CD14-positive monocyte (primary cell): ENCODE results near the gene EGLN2. TPM values are rescaled to one million over a fixed set of nuclear protein-coding genes. Genes with fewer than 3 reads are reported as not detected.

Experiments used
- DNase-seq, 3 donors: peaks; one replicate each; pipeline ENCODE4 v3.0.0-alpha.2; 2011 to 2022
- H2AFZ ChIP-seq: 2 replicates; pipeline ENCODE4 v1.6.0; 2012; ENCODE audit warnings: mild to moderate bottlenecking, low read depth, low read length, inconsistent platforms; ENCODE audit not compliant: insufficient read depth, poor library complexity, severe bottlenecking
- H3K27ac ChIP-seq, 2 donors: 1 replicate in 1 of 2; 2 replicates in 1 of 2; pipeline ENCODE4 v1.5.1; 2012 to 2013; ENCODE audit warnings: low read length in 2 of 2, control low read depth in 1 of 2, inconsistent platforms in 1 of 2, low read depth in 1 of 2, mild to moderate bottlenecking in 1 of 2
- H3K27me3 ChIP-seq, 2 donors: one replicate each; pipeline versions ENCODE4 v1.6.0 to v1.6.1; 2011 to 2013; ENCODE audit warnings: low read length in 2 of 2; ENCODE audit not compliant: control insufficient read depth in 2 of 2, insufficient read depth in 2 of 2
- H3K36me3 ChIP-seq, 2 donors: replicated peaks in 1 of 2; 1 replicate in 1 of 2; 2 replicates in 1 of 2; pipeline versions ENCODE4 v1.5.1 to v1.6.1; 2012 to 2013; ENCODE audit warnings: low read length in 2 of 2, control low read depth in 1 of 2, inconsistent platforms in 1 of 2, mild to moderate bottlenecking in 1 of 2; ENCODE audit not compliant: insufficient read depth in 2 of 2, control insufficient read depth in 1 of 2
- H3K4me1 ChIP-seq, 2 donors: 1 replicate in 1 of 2; 2 replicates in 1 of 2; pipeline versions ENCODE4 v1.5.1 to v1.6.1; 2012 to 2013; ENCODE audit warnings: low read length in 2 of 2, control low read depth in 1 of 2, inconsistent platforms in 1 of 2, mild to moderate bottlenecking in 1 of 2, moderate library complexity in 1 of 2; ENCODE audit not compliant: insufficient read depth in 2 of 2, control insufficient read depth in 1 of 2
- H3K4me2 ChIP-seq: replicated peaks from 2 replicates; pipeline ENCODE3; 2012; ENCODE audit warnings: low read length, moderate library complexity, mild to moderate bottlenecking; ENCODE audit not compliant: poor library complexity, severe bottlenecking; ENCODE audit errors: extremely low read depth
- H3K4me3 ChIP-seq, 3 experiments: fragments of 200-600 bp in 1 of 3; sonication (generic) in 1 of 3; replicated peaks in 1 of 3; 1 replicate in 2 of 3; 2 replicates in 1 of 3; pipeline ENCODE4 v1.5.1; 2011 to 2013; ENCODE audit warnings: low read length in 3 of 3, mild to moderate bottlenecking in 3 of 3, control low read depth in 2 of 3, low read depth in 2 of 3, inconsistent platforms in 1 of 3, moderate library complexity in 1 of 3
- H3K79me2 ChIP-seq: 2 replicates; pipeline ENCODE4 v1.6.0; 2012; ENCODE audit warnings: mild to moderate bottlenecking, control low read depth, inconsistent platforms, low read length, moderate library complexity; ENCODE audit not compliant: insufficient read depth
- H3K9ac ChIP-seq: 2 replicates; pipeline ENCODE4 v1.6.0; 2017; ENCODE audit warnings: low read length, mild to moderate bottlenecking; ENCODE audit not compliant: insufficient read depth, poor library complexity, severe bottlenecking
- H3K9me3 ChIP-seq, 2 donors: replicated peaks in 1 of 2; 1 replicate in 1 of 2; 2 replicates in 1 of 2; pipeline versions ENCODE4 v1.5.1 to v1.6.1; 2012 to 2013; ENCODE audit warnings: low read length in 2 of 2, control low read depth in 1 of 2; ENCODE audit not compliant: control insufficient read depth in 1 of 2, insufficient read depth in 1 of 2
- H4K20me1 ChIP-seq: 2 replicates; pipeline ENCODE4 v1.6.0; 2012; ENCODE audit warnings: mild to moderate bottlenecking, low read length, control low read depth, moderate library complexity; ENCODE audit not compliant: insufficient read depth
- H3K27ac Mint-ChIP-seq, 7 donors: one replicate each; pipeline ENCODE4 v1.8.0; 2020; ENCODE audit warnings: mild to moderate bottlenecking in 7 of 7, mixed read lengths in 7 of 7, moderate library complexity in 6 of 7, inconsistent platforms in 2 of 7
- H3K27me3 Mint-ChIP-seq, 3 donors: one replicate each; pipeline ENCODE4 v1.8.0; 2021 to 2022; ENCODE audit warnings: low read depth in 3 of 3, mild to moderate bottlenecking in 3 of 3, mixed read lengths in 3 of 3, moderate library complexity in 3 of 3, inconsistent platforms in 1 of 3
- H3K36me3 Mint-ChIP-seq, 2 donors: one replicate each; pipeline ENCODE4 v1.8.0; 2020; ENCODE audit warnings: mixed read lengths in 2 of 2, inconsistent platforms in 1 of 2, mild to moderate bottlenecking in 1 of 2
- H3K4me1 Mint-ChIP-seq: one replicate; pipeline ENCODE4 v1.8.0; 2020; ENCODE audit warnings: mild to moderate bottlenecking, mixed read lengths
- H3K4me3 Mint-ChIP-seq, 2 donors: one replicate each; pipeline ENCODE4 v1.8.0; 2020; ENCODE audit warnings: mild to moderate bottlenecking in 2 of 2, mixed read lengths in 2 of 2, moderate library complexity in 1 of 2
- H3K9me3 Mint-ChIP-seq, 7 donors: one replicate each; pipeline ENCODE4 v1.8.0; 2020 to 2022; ENCODE audit warnings: mixed read lengths in 7 of 7, mild to moderate bottlenecking in 6 of 7, moderate library complexity in 6 of 7, inconsistent platforms in 2 of 7
- CTCF ChIP-seq: fragments of 200-600 bp; IDR thresholded peaks from one replicate; pipeline ENCODE4 v1.8.0; 2022; ENCODE audit warnings: antibody characterized with exemption, mild to moderate bottlenecking
- WGBS: methylation state at CpG from one replicate; pipeline ENCODE4 v1.1.5; 2013; ENCODE audit warnings: missing lambda C conversion rate; ENCODE audit not compliant: insufficient coverage; 5-methylcytosine and 5-hydroxymethylcytosine counted together
- intact Hi-C, 2 donors: fragments of 100-400 bp; cut with micrococcal nuclease; formaldehyde crosslinking; loops; one replicate each; pipeline versions ENCODE4 v1.15.0 to v1.15.1; 2023
- polyA plus RNA-seq, 3 donors: library from polyadenylated mRNA; depleted of rRNA in 1 of 3; unstranded in 2 of 3; stranded (reverse) in 1 of 3; fragments of 300-500 nt in 2 of 3; fragments of >200 nt in 1 of 3; fragmentation: Illumina TruSeq in 2 of 3; gene quantifications; 1 replicate in 2 of 3; 2 replicates in 1 of 3; pipeline ENCODE4 v1.2.3, GENCODE V29; 2012 to 2021

EGLN2 gene
- polyA plus RNA-seq, 3 donors = 60.6 to 76.8 (median 64.5) TPM

DNA sequence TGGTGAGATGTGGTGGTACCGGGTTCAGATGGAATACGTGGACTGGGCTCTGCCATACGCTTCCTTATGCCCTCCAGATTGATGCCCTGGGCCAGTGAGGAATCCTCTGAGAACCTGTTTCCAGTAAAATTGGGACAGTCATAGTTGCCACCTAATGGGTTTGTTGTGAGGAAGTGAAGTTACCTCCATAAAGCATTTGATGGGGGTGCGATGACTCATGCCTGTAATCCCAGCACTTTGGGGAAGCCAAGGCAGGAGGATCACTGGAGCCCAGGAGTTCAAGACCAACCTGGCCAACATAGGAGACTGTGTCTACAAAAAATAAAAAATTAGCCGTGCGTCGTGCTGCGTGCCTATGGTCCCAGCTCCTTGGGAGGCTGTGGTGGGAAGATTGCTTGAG is 43.2 kb upstream of the EGLN2 start:
- Mint-ChIP-seq H3K27ac (peak overlapping the region; percentile 78 to 99 (median 95)), H3K36me3 (peaks cover 46 to 56% of the 10 kb centered on the region in 2 donors), H3K27me3 (peaks cover 0 to 5% (median 0%) of the 10 kb centered on the region in 3 donors), H3K4me3 (no peak overlapping the region), H3K4me1 (peaks cover 46% of the 10 kb centered on the region), H3K9me3 (no peaks in the 10 kb centered on the region)
- no peak for TF ChIP-seq CTCF
- Histone ChIP-seq H3K27ac (peak overlapping the region; percentile 80 to 88), H2AFZ (no peak overlapping the region), H3K4me2 (peak overlapping the region; percentile 33), H4K20me1 (peaks cover 54% of the 10 kb centered on the region), H3K79me2 (peaks cover 83% of the 10 kb centered on the region), H3K4me1 (peaks cover 55 to 62% of the 10 kb centered on the region in 2 donors), H3K9ac (peak overlapping the region; percentile 18), H3K9me3 (no peaks in the 10 kb centered on the region), H3K4me3 (peak overlapping the region in 1 of 3 experiments; percentile 67), H3K27me3 (no peaks in the 10 kb centered on the region), H3K36me3 (peaks cover 37 to 54% of the 10 kb centered on the region in 2 donors)
- intact Hi-C loops = loop anchor here in 1 of 2 donors (10.0 kb wide), 1 partner anchor 49 kb away; no protein-coding TSS in a partner anchor
- WGBS = 100% methylated on average over 6 of the region's 8 CpGs
- peak in 2 of 3 donors; percentile 26 to 65 for DNase-seq

DNA sequence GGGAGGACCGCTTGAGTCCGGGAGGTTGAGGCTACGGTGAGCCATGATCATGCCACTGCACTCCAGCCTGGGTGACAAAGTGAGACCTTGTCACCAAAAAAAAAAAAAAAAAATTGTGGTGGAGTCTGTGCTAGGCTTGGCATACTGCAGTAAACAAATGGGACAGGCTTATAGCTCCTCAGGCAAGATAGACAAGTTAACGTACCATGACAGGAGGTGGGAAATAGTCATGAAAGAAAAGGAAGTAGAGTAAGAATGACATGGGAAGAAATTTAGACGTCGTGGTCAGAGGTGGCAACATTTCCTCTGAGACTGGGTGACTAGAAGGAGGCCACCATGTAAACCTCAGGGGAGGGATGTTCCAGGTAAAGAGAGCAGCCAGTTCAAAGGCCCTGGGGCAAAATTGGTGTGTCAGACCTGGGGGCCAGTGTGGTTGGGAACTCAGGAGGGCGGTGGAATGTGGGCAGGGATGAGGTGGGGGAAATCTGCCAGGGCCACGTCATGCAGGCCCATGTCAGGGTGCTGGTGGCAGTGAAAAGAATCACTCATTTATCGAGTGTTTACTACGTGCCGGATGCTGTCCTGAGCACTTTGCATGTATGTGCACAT is 42.4 kb upstream of the EGLN2 start:
- H2AFZ ChIP-seq = no peak overlapping the region
- peaks cover 82% of the 10 kb centered on the region for H3K79me2 ChIP-seq
- peak overlapping the region; percentile 78 to 99 (median 89) for H3K27ac Mint-ChIP-seq
- no peaks in the 10 kb centered on the region for H3K9me3 ChIP-seq
- H3K27ac ChIP-seq = peak overlapping the region in 1 of 2 donors; percentile 88
- TF ChIP-seq CTCF = no peak
- H3K4me3 Mint-ChIP-seq = no peak overlapping the region
- peaks cover 45% of the 10 kb centered on the region for H3K4me1 Mint-ChIP-seq
- H3K9ac ChIP-seq = no peak overlapping the region
- H3K4me3 ChIP-seq = peak overlapping the region in 1 of 3 experiments; percentile 14
- peaks cover 61% of the 10 kb centered on the region for H4K20me1 ChIP-seq
- peaks cover 50 to 56% of the 10 kb centered on the region in 2 donors for H3K4me1 ChIP-seq
- no peaks in the 10 kb centered on the region for H3K9me3 Mint-ChIP-seq
- peak overlapping the region; percentile 18 for H3K4me2 ChIP-seq
- peaks cover 45 to 62% of the 10 kb centered on the region in 2 donors for H3K36me3 ChIP-seq
- no peaks in the 10 kb centered on the region for H3K27me3 ChIP-seq
- 61% methylated on average over 7 of the region's 11 CpGs for WGBS
- H3K27me3 Mint-ChIP-seq = peaks cover 0 to 2% (median 0%) of the 10 kb centered on the region in 3 donors
- peak; percentile 20 to 27 (median 22) for DNase-seq
- H3K36me3 Mint-ChIP-seq = peaks cover 52 to 63% of the 10 kb centered on the region in 2 donors
- intact Hi-C loops = loop anchor here in 1 of 2 donors (10.0 kb wide), 1 partner anchor 48 kb away; no protein-coding TSS in a partner anchor
